K562 (cell line): ENCODE data around the gene SORBS2. TPM values are rescaled to one million over a fixed set of nuclear protein-coding genes. Genes with fewer than 3 reads are reported as not detected.

Experiments used
- ATAC-seq: fragments of 200-7000 bp; cut with Tn5 transposase; 3 replicates; pipeline ENCODE4 v1.9.1; 2020; ENCODE audit warnings: moderate library complexity
- BruUV-seq: library from RNA; stranded (reverse); fragments of 400-500 nt; replicated peaks from 2 replicates; lab custom pipeline; 2021; lab: Mats Ljungman, UMichigan
- CTCF ChIA-PET: fragments of 300-600 bp; formaldehyde crosslinking; extraction: SDS; loops from one replicate; lab custom pipeline; 2021; ENCODE audit warnings: low intra/inter-chr PET ratio; lab: Yijun Ruan, JAX
- POLR2A ChIA-PET: fragments of 300-600, 350-650 bp; sonication (Branson Sonifier 250); formaldehyde crosslinking; extraction: SDS; loops from one replicate; lab custom pipeline; 2021; ENCODE audit warnings: antibody characterized with exemption, inconsistent platforms; lab: Yijun Ruan, JAX
- DNase-seq, 4 experiments: peaks; one replicate each; pipeline versions ENCODE4 v3.0.0 to v3.0.0-alpha.2; 2011 to 2018; ENCODE audit warnings: low spot score in 3 of 4, mixed read lengths in 3 of 4; ENCODE audit errors: extremely low read depth in 1 of 4
- FAIRE-seq: peaks from 2 replicates; lab custom pipeline; 2011; peaks lifted over from hg19 to GRCh38; lab: Jason Lieb, UNC
- H2AFZ ChIP-seq: 2 replicates; pipeline ENCODE4 v1.6.0; 2011; ENCODE audit warnings: low read depth, low read length, control low read depth, inconsistent platforms
- H3K27ac ChIP-seq: fragments of 200-600 bp; 3 replicates; pipeline ENCODE4 v1.8.0; 2011; ENCODE audit warnings: low read depth, mild to moderate bottlenecking, control low read depth, inconsistent platforms, low read length, moderate library complexity, mixed read lengths; ENCODE audit errors: extremely low read depth
- H3K27me3 ChIP-seq, 2 experiments: fragments of 300-600 bp in 1 of 2; 2 replicates in 1 of 2; 3 replicates in 1 of 2; pipeline versions ENCODE4 v1.6.0 to v1.8.0; 2011; ENCODE audit warnings: inconsistent platforms in 2 of 2, low read length in 2 of 2, mild to moderate bottlenecking in 1 of 2, mixed read lengths in 1 of 2, moderate library complexity in 1 of 2; ENCODE audit not compliant: control insufficient read depth in 2 of 2, insufficient read depth in 2 of 2
- H3K36me3 ChIP-seq: fragments of 300-600 bp; 3 replicates; pipeline ENCODE4 v1.8.0; 2011; ENCODE audit warnings: mild to moderate bottlenecking, low read length, inconsistent platforms; ENCODE audit not compliant: control insufficient read depth, insufficient read depth
- H3K4me1 ChIP-seq, 2 experiments: fragments of 200-600 bp in 1 of 2; replicated peaks in 1 of 2; 2 replicates in 1 of 2; 3 replicates in 1 of 2; pipeline versions ENCODE4 v1.5.1 to v1.8.0; 2011; ENCODE audit warnings: inconsistent platforms in 2 of 2, low read length in 2 of 2, mild to moderate bottlenecking in 1 of 2, mixed read lengths in 1 of 2, moderate library complexity in 1 of 2; ENCODE audit not compliant: control insufficient read depth in 2 of 2, insufficient read depth in 2 of 2
- H3K4me2 ChIP-seq: 2 replicates; pipeline ENCODE4 v1.6.1; 2011; ENCODE audit warnings: low read length, control low read depth, inconsistent platforms, mixed read lengths; ENCODE audit not compliant: insufficient read depth
- H3K4me3 ChIP-seq: fragments of 200-600 bp; sonication (generic), shearing (Covaris generic); 2 replicates; pipeline ENCODE4 v1.5.1; 2016; ENCODE audit warnings: control low read depth, inconsistent platforms
- H3K79me2 ChIP-seq: fragments of 200-600 bp; 3 replicates; pipeline ENCODE4 v1.8.0; 2011; ENCODE audit warnings: low read length, inconsistent platforms; ENCODE audit not compliant: control insufficient read depth, insufficient read depth
- H3K9ac ChIP-seq, 2 experiments: 2 replicates each; pipeline versions ENCODE4 v1.6.0 to v1.6.1; 2011; ENCODE audit warnings: low read depth in 2 of 2, low read length in 2 of 2, control low read depth in 1 of 2, inconsistent platforms in 1 of 2, mild to moderate bottlenecking in 1 of 2, mixed read lengths in 1 of 2; ENCODE audit not compliant: insufficient read depth in 1 of 2
- H3K9me1 ChIP-seq: one replicate; pipeline ENCODE4 v1.6.0; 2011; ENCODE audit warnings: inconsistent platforms, mild to moderate bottlenecking, low read length, moderate library complexity; ENCODE audit not compliant: control insufficient read depth, insufficient read depth
- H3K9me3 ChIP-seq: replicated peaks from 2 replicates; pipeline ENCODE4 v1.5.1; 2011; ENCODE audit warnings: low read depth, low read length, inconsistent platforms; ENCODE audit not compliant: control insufficient read depth, insufficient read depth
- H4K20me1 ChIP-seq: replicated peaks from 2 replicates; pipeline ENCODE4 v1.6.1; 2011; ENCODE audit warnings: low read length, inconsistent platforms, mixed read lengths; ENCODE audit not compliant: control insufficient read depth, insufficient read depth
- ATF3 ChIP-seq, 2 experiments: fragments of 450-650 bp in 1 of 2; sonication (generic) in 1 of 2; formaldehyde crosslinking in 1 of 2; IDR thresholded peaks in 1 of 2; conservative IDR thresholded peaks in 1 of 2; 2 replicates each; pipeline versions ENCODE4 v1.6.1 to v1.8.1; 2016 to 2023; ENCODE audit warnings: mild to moderate bottlenecking in 2 of 2, moderate library complexity in 2 of 2, inconsistent platforms in 1 of 2, missing genetic modification reagents in 1 of 2
- ATF7 ChIP-seq: fragments of 450-650 bp; IDR thresholded peaks from 2 replicates; pipeline ENCODE4 v1.7.1; 2014; ENCODE audit warnings: mild to moderate bottlenecking, moderate library complexity
- BHLHE40 ChIP-seq: IDR thresholded peaks from 2 replicates; pipeline ENCODE4 v1.6.1; 2011; ENCODE audit warnings: low read length, improper control_type of control experiment
- CREM ChIP-seq: IDR thresholded peaks from 2 replicates; pipeline ENCODE4 v1.6.1; 2014; ENCODE audit warnings: antibody characterized with exemption, low read depth
- CTCFL ChIP-seq: IDR thresholded peaks from 2 replicates; pipeline ENCODE4 v1.6.1; 2011; ENCODE audit warnings: borderline replicate concordance, low read depth, mild to moderate bottlenecking, moderate library complexity, low read length; ENCODE audit not compliant: insufficient read depth, poor library complexity, severe bottlenecking
- ETV6 ChIP-seq, 3 experiments: fragments of 150-350 bp in 1 of 3; sonication (generic) in 1 of 3; formaldehyde crosslinking in 1 of 3; IDR thresholded peaks; 2 replicates each; pipeline versions ENCODE4 v1.6.1 to v1.8.0; 2014 to 2022; ENCODE audit warnings: borderline replicate concordance in 2 of 3, low read depth in 2 of 3, antibody characterized with exemption in 1 of 3, low read length in 1 of 3, mild to moderate bottlenecking in 1 of 3, missing genetic modification reagents in 1 of 3
- JUND ChIP-seq, 2 experiments: IDR thresholded peaks; 2 replicates in 1 of 2; 3 replicates in 1 of 2; pipeline ENCODE4 v1.6.1; 2011; ENCODE audit warnings: borderline replicate concordance in 2 of 2, low read depth in 2 of 2, low read length in 2 of 2, improper control_type of control experiment in 1 of 2, missing biosample characterization in 1 of 2, missing genetic modification characterization in 1 of 2, missing genetic modification reagents in 1 of 2
- KLF16 ChIP-seq: IDR thresholded peaks from 2 replicates; pipeline ENCODE4 v1.6.1; 2016; ENCODE audit warnings: antibody characterized with exemption
- KLF6 ChIP-seq: fragments of 250-450 bp; sonication (Bioruptor Pico); IDR thresholded peaks from 2 replicates; pipeline ENCODE4 v1.4.0; 2020; ENCODE audit warnings: mild to moderate bottlenecking, moderate library complexity, borderline replicate concordance
- NFE2L1 ChIP-seq: fragments of 450-650 bp; IDR thresholded peaks from 2 replicates; pipeline ENCODE4 v1.6.1; 2016; ENCODE audit warnings: missing genetic modification characterization, low read depth, mild to moderate bottlenecking, missing compliant biosample characterization, moderate library complexity, borderline replicate concordance
- POLR3A ChIP-seq: IDR thresholded peaks from 2 replicates; pipeline ENCODE4 v1.6.1; 2011; ENCODE audit warnings: borderline replicate concordance, mild to moderate bottlenecking, moderate library complexity; ENCODE audit not compliant: insufficient read length, insufficient read depth; ENCODE audit errors: extremely low read depth
- PREB ChIP-seq: sonication (generic); formaldehyde crosslinking; IDR thresholded peaks from 2 replicates; pipeline ENCODE4 v1.8.1; 2023; ENCODE audit warnings: mild to moderate bottlenecking, missing genetic modification reagents
- RBM39 ChIP-seq: fragments of 200-400 bp; formaldehyde crosslinking; optimal IDR thresholded peaks from 2 replicates; pipeline ENCODE3; 2018; ENCODE audit warnings: low read depth, low read length
- ZBTB34 ChIP-seq: fragments of 250-450 bp; sonication (Bioruptor Pico); IDR thresholded peaks from 2 replicates; pipeline ENCODE4 v1.8.0; 2021; ENCODE audit warnings: mild to moderate bottlenecking, moderate library complexity
- ZNF668 ChIP-seq: fragments of 250-450 bp; sonication (Bioruptor Pico); IDR thresholded peaks from 2 replicates; pipeline ENCODE4 v1.8.0; 2022; ENCODE audit warnings: mild to moderate bottlenecking, inconsistent platforms
- WGBS: fragments of 100-300 bp; shearing (Covaris generic); methylation state at CpG from one replicate; pipeline ENCODE4 v1.1.6; 2016; ENCODE audit warnings: low coverage, mixed read lengths; ENCODE audit not compliant: insufficient coverage; ENCODE audit errors: missing lambda C conversion rate; 5-methylcytosine and 5-hydroxymethylcytosine counted together
- in situ Hi-C: fragments of 300-500 bp; cut with MboI; formaldehyde crosslinking; loops from 4 replicates; pipeline ENCODE4 v1.15.0; 2018; ENCODE audit warnings: inconsistent platforms, mixed read lengths
- intact Hi-C: fragments of 100-400 bp; cut with micrococcal nuclease; formaldehyde crosslinking; loops from 2 replicates; pipeline ENCODE4 v1.14.2; 2022
- polyA plus RNA-seq, 8 experiments: library from polyadenylated mRNA; depleted of rRNA in 4 of 8; stranded (reverse) in 5 of 8; unstranded in 3 of 8; fragments of >200 nt; fragmentation: Nextera tagmentation in 2 of 8; fragmentation: Illumina TruSeq in 1 of 8; extraction: Ambion mirVana in 2 of 8; extraction: Trizol in 1 of 8; gene quantifications; 2 replicates each; pipeline versions ENCODE4 v1.2.1 to v1.2.3, GENCODE V29; 2011 to 2014; ENCODE audit warnings: inconsistent platforms in 1 of 8, missing spikeins in 1 of 8
- total RNA-seq, 7 experiments: library from RNA; depleted of rRNA in 6 of 7; stranded (reverse); fragments of >200 nt in 6 of 7; fragmentation: Illumina TruSeq in 2 of 7; extraction: Trizol in 2 of 7; gene quantifications; 2 replicates each; pipeline versions ENCODE4 v1.2.1 to v1.2.3, GENCODE V29; 2011 to 2021; ENCODE audit warnings: low replicate concordance in 1 of 7

SORBS2 gene
- total and polyA plus RNA-seq, 9 of the 15 experiments (the other 6 are each of a cell fraction or from before 2014, with no cell fraction given), result 0.29 TPM; not detected in 8

GRCh38 chr4:185580699-185581098 is 231.3 kb downstream of the SORBS2 start:
- no peak for DNase-seq
- Histone ChIP-seq H3K79me2 (no peaks in the 10 kb centered on the region), H3K27me3 (peaks cover 24 to 37% of the 10 kb centered on the region in 2 experiments), H3K4me2 (peak overlapping the region; percentile 25; the same call in 1 of the 2 replicates), H2AFZ (no peak overlapping the region), H3K9me3 (no peaks in the 10 kb centered on the region), H3K9ac (no peak overlapping the region), H4K20me1 (no peaks in the 10 kb centered on the region), H3K9me1 (no peaks in the 10 kb centered on the region), H3K36me3 (no peaks in the 10 kb centered on the region), H3K4me1 (no peaks in the 10 kb centered on the region; a peak in 1 of 5 replicates), H3K27ac (no peak overlapping the region), H3K4me3 (no peak overlapping the region)
- no peak for FAIRE-seq
- CTCF ChIA-PET, result no interaction called here
- in situ Hi-C loops (no loop called here), intact Hi-C loops (no loop called here)
- 21% methylated on average over 12 of the region's 12 CpGs for WGBS
- BruUV-seq, result no TSS peak
- peak; percentile 71 for ATAC-seq
- POLR2A ChIA-PET, result interaction anchor here (0.6 kb wide), 1 partner anchor 593 kb away, joined by 3 read pairs; no protein-coding TSS in a partner anchor
- TF ChIP-seq KLF6 (CRISPR knock-in tag) (no peak), CTCFL (no peak), CREM (0 out of 2 replicates have a peak, but pooled peaks have one; percentile 17), NFE2L1 (no peak), POLR3A (no peak), ZNF668 (no peak), PREB (no peak), JUND (IDR thresholded peaks at IDR 0.05; ENCODE audit: borderline replicate concordance, low read depth, low read length) (peak; percentile 62; the same call in 1 of the 2 replicates), JUND (tag; IDR thresholded peaks at IDR 0.05; ENCODE audit: borderline replicate concordance, low read depth, low read length) (peak; percentile 53; the same call in 1 of the 3 replicates), ZBTB34 (no peak), BHLHE40 (no peak), KLF16 (no peak), ATF3 (IDR thresholded peaks at IDR 0.05) (peak; percentile 84), ATF3 (CRISPR knock-in tag; conservative IDR thresholded peaks at IDR 0.05) (no peak), ATF7 (peak; percentile 80; the same call in 1 of the 2 replicates), RBM39 (no peak), ETV6 (IDR thresholded peaks at IDR 0.05; ENCODE audit: borderline replicate concordance in 1 of 2, low read depth in 2 of 2, low read length in 1 of 2) (no peak), ETV6 (CRISPR knock-in tag; IDR thresholded peaks at IDR 0.05; ENCODE audit: borderline replicate concordance) (no peak)
